ENCODE data around the gene SH3PXD2A. TPM values are rescaled to one million over a fixed set of nuclear protein-coding genes. Genes with fewer than 3 reads are reported as not detected.

SH3PXD2A gene, protein sequence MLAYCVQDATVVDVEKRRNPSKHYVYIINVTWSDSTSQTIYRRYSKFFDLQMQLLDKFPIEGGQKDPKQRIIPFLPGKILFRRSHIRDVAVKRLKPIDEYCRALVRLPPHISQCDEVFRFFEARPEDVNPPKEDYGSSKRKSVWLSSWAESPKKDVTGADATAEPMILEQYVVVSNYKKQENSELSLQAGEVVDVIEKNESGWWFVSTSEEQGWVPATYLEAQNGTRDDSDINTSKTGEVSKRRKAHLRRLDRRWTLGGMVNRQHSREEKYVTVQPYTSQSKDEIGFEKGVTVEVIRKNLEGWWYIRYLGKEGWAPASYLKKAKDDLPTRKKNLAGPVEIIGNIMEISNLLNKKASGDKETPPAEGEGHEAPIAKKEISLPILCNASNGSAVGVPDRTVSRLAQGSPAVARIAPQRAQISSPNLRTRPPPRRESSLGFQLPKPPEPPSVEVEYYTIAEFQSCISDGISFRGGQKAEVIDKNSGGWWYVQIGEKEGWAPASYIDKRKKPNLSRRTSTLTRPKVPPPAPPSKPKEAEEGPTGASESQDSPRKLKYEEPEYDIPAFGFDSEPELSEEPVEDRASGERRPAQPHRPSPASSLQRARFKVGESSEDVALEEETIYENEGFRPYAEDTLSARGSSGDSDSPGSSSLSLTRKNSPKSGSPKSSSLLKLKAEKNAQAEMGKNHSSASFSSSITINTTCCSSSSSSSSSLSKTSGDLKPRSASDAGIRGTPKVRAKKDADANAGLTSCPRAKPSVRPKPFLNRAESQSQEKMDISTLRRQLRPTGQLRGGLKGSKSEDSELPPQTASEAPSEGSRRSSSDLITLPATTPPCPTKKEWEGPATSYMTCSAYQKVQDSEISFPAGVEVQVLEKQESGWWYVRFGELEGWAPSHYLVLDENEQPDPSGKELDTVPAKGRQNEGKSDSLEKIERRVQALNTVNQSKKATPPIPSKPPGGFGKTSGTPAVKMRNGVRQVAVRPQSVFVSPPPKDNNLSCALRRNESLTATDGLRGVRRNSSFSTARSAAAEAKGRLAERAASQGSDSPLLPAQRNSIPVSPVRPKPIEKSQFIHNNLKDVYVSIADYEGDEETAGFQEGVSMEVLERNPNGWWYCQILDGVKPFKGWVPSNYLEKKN
- 10 to 100 TPM; 26.5 to 56.9 (median 33.3) TPM for total RNA-seq

DNA sequence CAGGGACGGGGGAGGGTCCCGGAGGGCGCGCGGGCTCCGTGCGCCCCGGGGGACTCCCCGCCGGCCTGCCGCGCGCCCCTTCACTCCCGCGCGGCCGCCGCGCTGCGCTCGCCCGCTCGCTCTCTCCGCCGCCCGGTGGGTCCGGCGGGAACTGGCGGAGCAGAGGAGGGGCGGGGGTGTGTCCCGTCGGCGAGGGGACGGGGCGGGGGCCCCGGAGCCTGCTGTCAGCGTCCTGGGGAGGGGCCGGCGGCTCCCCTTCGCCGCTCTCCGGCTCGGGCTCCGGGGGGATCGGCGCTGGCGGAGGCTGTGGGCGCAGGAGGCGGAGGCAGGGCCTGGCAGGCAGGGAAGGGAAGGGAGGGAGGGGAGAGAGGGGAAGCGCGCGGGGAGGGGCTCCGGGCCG, at the start of gene SH3PXD2A:
SH3PXD2A (minus strand) TSS at position 153 of the 400 bp plus-strand sequence. CDS start 310 bp downstream, outside the sequence.
- in situ Hi-C loops (cut with MboI; ENCODE audit: low pct_ligation_motif_present in 1 of 4, low pct_unique_long_range_greater_than_20kb in 1 of 4, low sequenced_read_pairs in 3 of 4) (loop anchor here in 2 of 4 donors (25.0 kb wide), 2 partner anchors 243 to 268 kb away; no protein-coding TSS in a partner anchor), intact Hi-C loops (cut with DNase I; ENCODE audit: low total_unique reads) (no loop called here)
- peak; percentile 57 for DNase-seq
- no peaks in the 10 kb centered on the region for H3K27me3 ChIP-seq
- H3K4me3 ChIP-seq, result peak within 1 kb of the TSS; percentile 74 to 86 (median 78)
- no peaks in the 10 kb centered on the region for H3K9me3 ChIP-seq
- TF ChIP-seq POLR2AphosphoS5 (IDR thresholded peaks at IDR 0.05) (peak; percentile 47 to 65 (median 57)), EP300 (IDR thresholded peaks at IDR 0.05; ENCODE audit: low read depth) (no peak)
- TF ChIP-seq, protein P1, sequence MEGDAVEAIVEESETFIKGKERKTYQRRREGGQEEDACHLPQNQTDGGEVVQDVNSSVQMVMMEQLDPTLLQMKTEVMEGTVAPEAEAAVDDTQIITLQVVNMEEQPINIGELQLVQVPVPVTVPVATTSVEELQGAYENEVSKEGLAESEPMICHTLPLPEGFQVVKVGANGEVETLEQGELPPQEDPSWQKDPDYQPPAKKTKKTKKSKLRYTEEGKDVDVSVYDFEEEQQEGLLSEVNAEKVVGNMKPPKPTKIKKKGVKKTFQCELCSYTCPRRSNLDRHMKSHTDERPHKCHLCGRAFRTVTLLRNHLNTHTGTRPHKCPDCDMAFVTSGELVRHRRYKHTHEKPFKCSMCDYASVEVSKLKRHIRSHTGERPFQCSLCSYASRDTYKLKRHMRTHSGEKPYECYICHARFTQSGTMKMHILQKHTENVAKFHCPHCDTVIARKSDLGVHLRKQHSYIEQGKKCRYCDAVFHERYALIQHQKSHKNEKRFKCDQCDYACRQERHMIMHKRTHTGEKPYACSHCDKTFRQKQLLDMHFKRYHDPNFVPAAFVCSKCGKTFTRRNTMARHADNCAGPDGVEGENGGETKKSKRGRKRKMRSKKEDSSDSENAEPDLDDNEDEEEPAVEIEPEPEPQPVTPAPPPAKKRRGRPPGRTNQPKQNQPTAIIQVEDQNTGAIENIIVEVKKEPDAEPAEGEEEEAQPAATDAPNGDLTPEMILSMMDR (IDR thresholded peaks at IDR 0.05), result peak in 3 of 5 experiments; percentile 17 to 39 (median 34)
- WGBS, 2 donors (ENCODE audit: low coverage in 1 of 2), result 10% methylated on average over 2 of the region's 54 CpGs; no CpG with 5 or more reads in 1 of the 2 donors
- H3K27ac ChIP-seq, result peak within 1 kb of the TSS; percentile 88
- H3K36me3 ChIP-seq, result no peaks in the 10 kb centered on the region
- H3K4me1 ChIP-seq, result peaks cover 31 to 68% (median 47%) of the 10 kb centered on the region in 4 donors

DNA sequence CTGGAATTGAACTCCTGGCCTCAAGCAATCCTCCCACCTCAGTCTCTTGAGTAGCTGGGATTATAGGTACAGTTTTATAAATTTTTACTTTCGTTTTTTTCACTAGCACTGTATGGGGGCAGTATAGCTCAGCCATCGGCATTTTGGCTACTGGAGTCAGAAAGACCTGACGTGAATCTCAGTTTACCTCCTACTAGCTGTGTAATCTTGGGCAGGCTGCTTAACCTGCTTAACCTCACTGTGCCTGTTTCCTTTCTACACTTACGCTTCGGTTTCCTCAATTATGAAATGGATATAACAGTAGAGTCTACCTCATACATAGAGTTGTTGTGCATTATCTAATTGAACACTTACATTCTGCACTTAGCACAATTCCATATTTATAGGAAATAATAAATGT, 45.9 kb upstream of the SH3PXD2A start:
- WGBS, 2 donors (ENCODE audit: low coverage in 1 of 2), result 79 to 82% methylated on average over 3 to 5 of the region's 5 CpGs
- Histone ChIP-seq H3K9me3 (no peaks in the 10 kb centered on the region), H3K27ac (no peak overlapping the region), H3K27me3 (no peaks in the 10 kb centered on the region), H3K4me3 (no peak overlapping the region), H3K36me3 (peaks cover 0 to 44% (median 11%) of the 10 kb centered on the region in 4 donors), H3K4me1 (peaks cover 0 to 8% (median 0%) of the 10 kb centered on the region in 4 donors)
- DNase-seq, result no peak
- in situ Hi-C loops (cut with MboI; ENCODE audit: low pct_ligation_motif_present in 1 of 4, low pct_unique_long_range_greater_than_20kb in 1 of 4, low sequenced_read_pairs in 3 of 4) (no loop called here), intact Hi-C loops (cut with DNase I; ENCODE audit: low total_unique reads) (no loop called here)
- TF ChIP-seq POLR2AphosphoS5 (IDR thresholded peaks at IDR 0.05) (no peak), EP300 (IDR thresholded peaks at IDR 0.05; ENCODE audit: low read depth) (no peak), POLR2A (IDR thresholded peaks at IDR 0.05) (no peak)
- TF ChIP-seq, protein P1 (IDR thresholded peaks at IDR 0.05), result no peak

DNA sequence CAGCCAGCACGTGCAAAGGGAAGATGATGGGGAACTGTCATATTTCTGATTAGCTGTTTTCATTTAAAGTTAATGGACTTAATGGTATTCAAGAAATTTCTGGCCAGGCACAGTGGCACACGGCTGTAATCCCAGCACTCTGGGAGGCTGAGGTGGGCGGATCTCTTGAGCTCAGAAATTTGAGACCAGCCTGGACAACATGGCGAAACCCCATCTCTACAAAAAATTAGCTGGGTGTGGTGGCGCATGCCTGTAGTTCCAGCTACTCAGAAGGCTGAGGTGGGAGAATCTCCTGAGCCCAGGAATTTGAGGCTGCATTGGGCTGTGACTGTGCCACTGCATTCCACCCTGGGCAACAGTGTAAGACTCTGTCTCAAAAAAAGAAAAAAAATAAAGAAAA, 43.9 kb upstream of the SH3PXD2A start:
- in situ Hi-C loops (cut with MboI; ENCODE audit: low pct_ligation_motif_present in 1 of 4, low pct_unique_long_range_greater_than_20kb in 1 of 4, low sequenced_read_pairs in 3 of 4), result loop anchor here in 3 of 4 donors (10.0 to 25.0 kb wide), 4 partner anchors 85 to 313 kb away; partner anchors contain the start of genes COL17A1 (in 1 of the 3) and SFR1 (in 1 of the 3)
- 95 to 98% methylated on average over 4 to 5 of the region's 5 CpGs for WGBS, 2 donors (ENCODE audit: low coverage in 1 of 2)
- TF ChIP-seq, protein P1 (IDR thresholded peaks at IDR 0.05), result no peak
- TF ChIP-seq POLR2A (IDR thresholded peaks at IDR 0.05) (no peak), EP300 (IDR thresholded peaks at IDR 0.05; ENCODE audit: low read depth) (no peak), POLR2AphosphoS5 (IDR thresholded peaks at IDR 0.05) (no peak)
- no peak for DNase-seq
- Histone ChIP-seq H3K36me3 (peaks cover 0 to 41% (median 10%) of the 10 kb centered on the region in 4 donors), H3K4me3 (no peak overlapping the region), H3K27ac (no peak overlapping the region), H3K27me3 (no peaks in the 10 kb centered on the region), H3K9me3 (no peaks in the 10 kb centered on the region), H3K4me1 (peaks cover 4 to 24% (median 15%) of the 10 kb centered on the region in 4 donors)
- intact Hi-C loops (cut with DNase I; ENCODE audit: low total_unique reads), result no loop called here
